Thoracic aorta (tissue), 2 donors: ENCODE results near the gene CRIP2. TPM values are rescaled to one million over a fixed set of nuclear protein-coding genes. Genes with fewer than 3 reads are reported as not detected.

Experiments
- ATAC-seq: fragments of 150-250 bp; one replicate; pipeline ENCODE4 v1.8.0; 2017; ENCODE audit warnings: low read depth; ENCODE audit not compliant: insufficient number of reproducible peaks, low FRiP score
- DNase-seq: peaks from one replicate; pipeline ENCODE4 v3.0.0-alpha.2; 2020; ENCODE audit warnings: low spot score
- H3K27ac ChIP-seq, 2 donors: fragments of 200-600 bp; sonication (generic); 1 replicate in 1 of 2; 2 replicates in 1 of 2; pipeline ENCODE4 v1.5.1; 2016; ENCODE audit warnings: mild to moderate bottlenecking in 2 of 2, moderate library complexity in 2 of 2
- H3K27me3 ChIP-seq: fragments of 200-600 bp; sonication (generic); replicated peaks from 2 replicates; pipeline ENCODE4 v1.6.0; 2016; ENCODE audit warnings: mild to moderate bottlenecking; ENCODE audit not compliant: insufficient read depth
- H3K36me3 ChIP-seq: fragments of 200-600 bp; sonication (generic); one replicate; pipeline ENCODE4 v1.5.1; 2016
- H3K4me1 ChIP-seq, 2 donors: fragments of 200-600 bp; sonication (generic); 1 replicate in 1 of 2; 2 replicates in 1 of 2; pipeline versions ENCODE4 v1.5.1 to v1.6.0; 2016; ENCODE audit warnings: low read depth in 2 of 2, mild to moderate bottlenecking in 1 of 2; ENCODE audit not compliant: control insufficient read depth in 1 of 2
- H3K4me3 ChIP-seq: fragments of 200-600 bp; sonication (generic); 2 replicates; pipeline ENCODE4 v1.5.1; 2016; ENCODE audit warnings: mild to moderate bottlenecking
- H3K9me3 ChIP-seq: fragments of 200-600 bp; sonication (generic); 2 replicates; pipeline ENCODE4 v1.5.1; 2016
- CTCF ChIP-seq: fragments of 200-600 bp; sonication (generic); IDR thresholded peaks from one replicate; pipeline ENCODE4 v1.5.1; 2019; ENCODE audit warnings: antibody characterized with exemption
- total RNA-seq, 2 donors: library from RNA; depleted of rRNA; stranded (reverse); fragments of >200 nt; gene quantifications; one replicate each; pipeline versions ENCODE4 v1.1.0 to v1.2.3, GENCODE V29; 2016

Gene CRIP2
- total RNA-seq, 2 donors from 2014 or later = 307 to 748 TPM

- Histone ChIP-seq H3K27me3 (no peaks in the 10 kb centered on the region), H3K36me3 (peaks cover 41% of the 10 kb centered on the region), H3K4me3 (no peak overlapping the region), H3K9me3 (no peaks in the 10 kb centered on the region), H3K27ac (no peak overlapping the region), H3K4me1 (peaks cover 0 to 15% of the 10 kb centered on the region in 2 donors)
- DNase-seq (no peak), ATAC-seq (no peak)
- TF ChIP-seq CTCF = no peak
These were observed 23.5 kb upstream of the CRIP2 start for GRCh38 chr14:105450864-105451720.

GRCh38 chr14:105452963-105453362 lies 21.7 kb upstream of the CRIP2 start:
- Histone ChIP-seq H3K27ac (no peak overlapping the region), H3K36me3 (peaks cover 46% of the 10 kb centered on the region)
- no peak for ATAC-seq

GRCh38 chr14:105453847-105454246 lies 20.8 kb upstream of the CRIP2 start:
- Histone ChIP-seq H3K4me3 (no peak overlapping the region), H3K27me3 (no peaks in the 10 kb centered on the region), H3K4me1 (peaks cover 0 to 5% of the 10 kb centered on the region in 2 donors), H3K27ac (no peak overlapping the region), H3K36me3 (peaks cover 49% of the 10 kb centered on the region), H3K9me3 (no peaks in the 10 kb centered on the region)
- no peak for TF ChIP-seq CTCF
- no peak for ATAC-seq
- no peak for DNase-seq

More at GRCh38 chr14:105452963-105453362, 21.7 kb upstream of the CRIP2 start:
- Histone ChIP-seq H3K4me1 (peaks cover 0 to 14% of the 10 kb centered on the region in 2 donors), H3K4me3 (no peak overlapping the region), H3K27me3 (no peaks in the 10 kb centered on the region), H3K9me3 (no peaks in the 10 kb centered on the region)
- no peak for TF ChIP-seq CTCF
- no peak for DNase-seq

- Histone ChIP-seq H3K9me3 (no peaks in the 10 kb centered on the region), H3K27ac (no peak overlapping the region), H3K4me1 (no peaks in the 10 kb centered on the region), H3K36me3 (peaks cover 44% of the 10 kb centered on the region), H3K27me3 (no peaks in the 10 kb centered on the region), H3K4me3 (no peak overlapping the region)
- ATAC-seq (no peak), DNase-seq (no peak)
- TF ChIP-seq CTCF = no peak
These were observed 19.5 kb upstream of the CRIP2 start for GRCh38 chr14:105455086-105455640.

GRCh38 chr14:105455766-105456660 lies 18.6 kb upstream of the CRIP2 start:
- Histone ChIP-seq H3K36me3 (peaks cover 35% of the 10 kb centered on the region), H3K27me3 (no peaks in the 10 kb centered on the region), H3K4me1 (no peaks in the 10 kb centered on the region), H3K9me3 (no peaks in the 10 kb centered on the region), H3K27ac (no peak overlapping the region), H3K4me3 (no peak overlapping the region)
- TF ChIP-seq CTCF = no peak
- ATAC-seq (no peak), DNase-seq (no peak)
